ENCODE measurements around the gene CWC25. TPM values are rescaled to one million over a fixed set of nuclear protein-coding genes. Genes with fewer than 3 reads are reported as not detected.

Gene CWC25
- total RNA-seq, 4 donors from 2014 or later: 9.1 to 26.2 (median 18.1) TPM

DNA sequence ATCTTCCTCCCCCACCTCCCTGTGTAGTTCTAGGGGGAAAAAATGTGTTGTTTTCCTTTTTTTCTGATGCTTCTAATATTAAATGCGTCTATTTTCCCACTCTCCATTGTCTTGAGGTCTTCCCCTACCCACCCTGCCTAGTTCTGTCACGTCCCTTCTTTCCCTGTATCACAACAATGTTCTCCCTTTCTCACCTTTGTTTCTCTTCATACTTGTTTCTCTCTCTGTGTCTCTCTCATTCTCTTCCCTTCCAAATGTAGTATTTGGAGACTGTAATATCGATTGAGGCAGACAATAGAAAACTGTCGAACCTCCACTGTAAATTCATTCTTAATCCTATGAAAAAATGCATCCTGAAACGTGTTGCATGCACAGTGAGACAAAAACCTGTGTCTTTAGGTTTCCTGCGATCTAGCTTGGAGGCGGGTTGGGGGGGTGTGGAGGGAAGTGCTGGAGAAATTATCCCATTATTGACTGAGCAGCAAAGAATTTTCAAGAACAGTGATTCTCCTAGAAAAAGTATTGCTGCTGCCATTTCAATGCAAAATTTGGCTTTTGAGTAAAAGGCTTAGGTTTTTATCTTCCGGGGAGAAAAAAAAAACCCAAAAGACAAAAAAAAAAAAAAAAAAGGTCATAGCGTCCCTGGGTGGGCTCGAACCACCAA is 73.8 kb downstream of the CWC25 start:
- TF ChIP-seq CTCF (IDR thresholded peaks at IDR 0.05) (no peak), POLR2A (IDR thresholded peaks at IDR 0.05) (no peak)
- Histone ChIP-seq H3K4me1 (peaks cover 0 to 22% of the 10 kb centered on the region in 2 donors), H3K4me3 (peak overlapping the region; percentile 70 to 76), H3K9me3 (no peaks in the 10 kb centered on the region), H3K27me3 (no peaks in the 10 kb centered on the region), H3K27ac (peak overlapping the region; percentile 33 to 81), H3K36me3 (no peaks in the 10 kb centered on the region)
- DNase-seq: no peak
- intact Hi-C loops (cut with DNase I; ENCODE audit: low total_unique reads): no loop called here

Small RNA genes within 50 kb of the gene (microRNA-seq; reads per million reads assigned to microRNA genes)
- not detected for gene MIR4727 (ENCODE audit: borderline microRNAs expressed, borderline replicate concordance)

Small RNA genes within 50 kb of the gene (small RNA-seq; reads per million reads assigned to genes)
- gene MIR4727: not detected
- gene RNU6-866P: not detected
- not detected for gene SNORA21
- gene SNORA21B: not detected

Other genes starting within 250 kb of the CWC25 start
- gene SRCIN1, start 219.4 kb downstream of the CWC25 start, total RNA-seq: 1 to 10 TPM in 2 of 4 donors, not detected in 2; 3.4 to 6.6 TPM
- 1 to 10 TPM in 2 of 4 donors, under 1 TPM in 1, not detected in 1; under 0.01 to 1.1 (median 1.0) TPM for gene EPOP, start 150.4 kb downstream of the CWC25 start, total RNA-seq
- 100 to 1,000 TPM in 1 of 4 donors, 10 to 100 TPM in 3; 32.3 to 218 (median 60.3) TPM for gene MLLT6, start 120.0 kb downstream of the CWC25 start, total RNA-seq
- gene CISD3, start 95.0 kb downstream of the CWC25 start, total RNA-seq: 10 to 100 TPM in 1 of 4 donors, 1 to 10 TPM in 2, under 1 TPM in 1; 0.26 to 22.0 (median 2.9) TPM
- gene PCGF2, start 77.0 kb downstream of the CWC25 start, total RNA-seq: 10 to 100 TPM in 2 of 4 donors, 1 to 10 TPM in 2; 5.5 to 81.8 (median 16.2) TPM
- gene PSMB3, start 72.6 kb downstream of the CWC25 start, total RNA-seq: 100 to 1,000 TPM in 2 of 4 donors, 10 to 100 TPM in 2; 91.6 to 285 (median 101) TPM
- 10 to 100 TPM; 23.2 to 89.5 (median 42.3) TPM for gene PIP4K2B, start 25.8 kb downstream of the CWC25 start, total RNA-seq
- gene RPL23, start 28.4 kb upstream of the CWC25 start, total RNA-seq: 1,000 to 10,000 TPM; 1,418 to 5,044 (median 2,630) TPM
- 100 to 1,000 TPM in 1 of 4 donors, 10 to 100 TPM in 3; 21.2 to 119 (median 58.2) TPM for gene LASP1, start 44.7 kb upstream of the CWC25 start, total RNA-seq
- under 1 TPM in 1 of 4 donors, not detected in 3; 0.14 TPM for gene FBXO47, start 142.1 kb upstream of the CWC25 start, total RNA-seq